Right lobe of liver (tissue), 4 donors: Measurements from ENCODE around the gene OXT.

ENCODE experiments used
- CTCF ChIP-seq, 4 donors: fragments of 200-600 bp in 3 of 4; fragments of 450-650 bp in 1 of 4; IDR thresholded peaks; one replicate each; pipeline versions ENCODE4 v1.5.1 to v1.8.0; 2016 to 2022; ENCODE audit warnings: antibody characterized with exemption in 4 of 4, mild to moderate bottlenecking in 2 of 4
- POLR2A ChIP-seq: fragments of 450-650 bp; IDR thresholded peaks from one replicate; pipeline ENCODE4 v1.6.1; 2017; ENCODE audit warnings: antibody characterized with exemption, mild to moderate bottlenecking
- donor health status: DM: no; HTN: no; CAD: no.
- donor health status: DM: no; HTN: no; CAD: no.
- donor health status: DM: no; HTN: yes; CAD: no.

- TF ChIP-seq CTCF (IDR thresholded peaks at IDR 0.05) (no peak), POLR2A (no peak)
These were observed 34.1 kb downstream of the OXT start for GRCh38 chr20:3105256-3106137.
